Thyroid gland (tissue), 4 donors: ENCODE results near the gene STYXL1. TPM values are rescaled to one million over a fixed set of nuclear protein-coding genes. Genes with fewer than 3 reads are reported as not detected.
"Not testable (repeated sequence)": the region's sequence is repeated elsewhere in the genome, so short reads cannot be mapped to it uniquely, and the experiment has no call there.

Experiments used
- DNase-seq, 2 donors: peaks; one replicate each; pipeline ENCODE4 v3.0.0-alpha.2; 2019
- H3K27ac ChIP-seq, 3 donors: fragments of 200-600 bp; sonication (generic); 1 replicate in 2 of 3; 2 replicates in 1 of 3; pipeline ENCODE4 v1.5.1; 2016 to 2019; ENCODE audit warnings: mild to moderate bottlenecking in 1 of 3, moderate library complexity in 1 of 3
- H3K27me3 ChIP-seq: fragments of 200-600 bp; sonication (generic); one replicate; pipeline ENCODE4 v1.5.1; 2019
- H3K36me3 ChIP-seq, 2 donors: fragments of 200-600 bp; sonication (generic); one replicate each; pipeline ENCODE4 v1.5.1; 2016 to 2019
- H3K4me1 ChIP-seq, 2 donors: fragments of 200-600 bp; sonication (generic); one replicate each; pipeline ENCODE4 v1.5.1; 2017 to 2019
- H3K4me3 ChIP-seq, 3 donors: fragments of 200-600 bp; sonication (generic); replicated peaks in 1 of 3; 1 replicate in 2 of 3; 2 replicates in 1 of 3; pipeline ENCODE4 v1.5.1; 2016; ENCODE audit warnings: mild to moderate bottlenecking in 1 of 3
- H3K9me3 ChIP-seq: fragments of 200-600 bp; sonication (generic); one replicate; pipeline ENCODE4 v1.5.1; 2017
- POLR2A ChIP-seq, 2 donors: fragments of 450-650 bp; IDR thresholded peaks; one replicate each; pipeline ENCODE4 v1.6.1; 2017; ENCODE audit warnings: antibody characterized with exemption in 2 of 2, mild to moderate bottlenecking in 2 of 2, moderate library complexity in 1 of 2
- WGBS, 2 donors: methylation state at CpG; one replicate each; pipeline ENCODE4 v1.1.5; 2017; 5-methylcytosine and 5-hydroxymethylcytosine counted together
- intact Hi-C: fragments of 100-400 bp; cut with DNase I; formaldehyde crosslinking; loops from one replicate; pipeline ENCODE4 v1.15.1; 2023
- total RNA-seq, 4 donors: library from RNA; depleted of rRNA; stranded (reverse); fragments of >200 nt; gene quantifications; one replicate each; pipeline ENCODE4 v1.2.3, GENCODE V29; 2016
- TF ChIP-seq, protein P1 (sequence below), 6 experiments: fragments of 200-600 bp in 3 of 6; fragments of 450-650 bp in 3 of 6; sonication (generic) in 3 of 6; IDR thresholded peaks; one replicate each; pipeline ENCODE4 v1.5.1; 2016 to 2019; ENCODE audit warnings: antibody characterized with exemption in 6 of 6, mild to moderate bottlenecking in 2 of 6, inconsistent platforms in 1 of 6, moderate library complexity in 1 of 6

STYXL1 gene
- total RNA-seq, 4 donors from 2014 or later = 14.5 to 53.7 (median 29.1) TPM

DNA sequence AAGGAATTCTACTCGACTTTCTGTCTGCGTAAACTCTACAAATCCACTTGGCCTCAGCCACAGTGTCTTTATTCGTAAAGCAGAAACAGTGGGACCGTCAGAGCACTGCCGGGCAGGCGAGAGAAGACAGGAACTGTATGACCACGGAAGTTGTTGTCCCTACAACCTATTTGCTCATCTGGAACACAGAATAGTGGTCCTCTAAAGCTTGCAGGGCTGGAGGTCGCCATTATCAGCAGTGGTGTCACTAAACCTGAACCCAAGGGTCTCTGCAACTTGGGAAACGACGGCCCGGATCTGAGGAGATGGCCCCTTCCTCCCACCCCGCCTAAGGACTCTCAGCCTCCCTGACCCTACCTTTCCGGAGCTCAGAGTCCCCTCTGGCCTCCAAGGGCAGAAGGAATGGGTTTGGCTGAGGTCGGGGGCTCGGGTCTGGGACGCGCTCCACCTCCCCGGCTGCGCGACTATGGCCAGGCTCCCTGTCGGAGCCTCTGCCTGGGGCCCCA lies 442 bp downstream of the STYXL1 start:
- H3K36me3 ChIP-seq = no peaks in the 10 kb centered on the region
- H3K9me3 ChIP-seq = no peaks in the 10 kb centered on the region
- H3K4me1 ChIP-seq = peaks cover 6 to 19% of the 10 kb centered on the region in 2 donors
- H3K4me3 ChIP-seq = peak overlapping the region; percentile 51 to 97 (median 81)
- WGBS, 2 donors = 1% methylated on average over 11 to 19 of the region's 21 CpGs
- no peak for DNase-seq
- TF ChIP-seq POLR2A (IDR thresholded peaks at IDR 0.05) = no peak
- TF ChIP-seq, protein P1, sequence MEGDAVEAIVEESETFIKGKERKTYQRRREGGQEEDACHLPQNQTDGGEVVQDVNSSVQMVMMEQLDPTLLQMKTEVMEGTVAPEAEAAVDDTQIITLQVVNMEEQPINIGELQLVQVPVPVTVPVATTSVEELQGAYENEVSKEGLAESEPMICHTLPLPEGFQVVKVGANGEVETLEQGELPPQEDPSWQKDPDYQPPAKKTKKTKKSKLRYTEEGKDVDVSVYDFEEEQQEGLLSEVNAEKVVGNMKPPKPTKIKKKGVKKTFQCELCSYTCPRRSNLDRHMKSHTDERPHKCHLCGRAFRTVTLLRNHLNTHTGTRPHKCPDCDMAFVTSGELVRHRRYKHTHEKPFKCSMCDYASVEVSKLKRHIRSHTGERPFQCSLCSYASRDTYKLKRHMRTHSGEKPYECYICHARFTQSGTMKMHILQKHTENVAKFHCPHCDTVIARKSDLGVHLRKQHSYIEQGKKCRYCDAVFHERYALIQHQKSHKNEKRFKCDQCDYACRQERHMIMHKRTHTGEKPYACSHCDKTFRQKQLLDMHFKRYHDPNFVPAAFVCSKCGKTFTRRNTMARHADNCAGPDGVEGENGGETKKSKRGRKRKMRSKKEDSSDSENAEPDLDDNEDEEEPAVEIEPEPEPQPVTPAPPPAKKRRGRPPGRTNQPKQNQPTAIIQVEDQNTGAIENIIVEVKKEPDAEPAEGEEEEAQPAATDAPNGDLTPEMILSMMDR (IDR thresholded peaks at IDR 0.05) = no peak
- H3K27me3 ChIP-seq = no peaks in the 10 kb centered on the region
- H3K27ac ChIP-seq = peak overlapping the region; percentile 55 to 90 (median 80)
- intact Hi-C loops = no loop called here

DNA sequence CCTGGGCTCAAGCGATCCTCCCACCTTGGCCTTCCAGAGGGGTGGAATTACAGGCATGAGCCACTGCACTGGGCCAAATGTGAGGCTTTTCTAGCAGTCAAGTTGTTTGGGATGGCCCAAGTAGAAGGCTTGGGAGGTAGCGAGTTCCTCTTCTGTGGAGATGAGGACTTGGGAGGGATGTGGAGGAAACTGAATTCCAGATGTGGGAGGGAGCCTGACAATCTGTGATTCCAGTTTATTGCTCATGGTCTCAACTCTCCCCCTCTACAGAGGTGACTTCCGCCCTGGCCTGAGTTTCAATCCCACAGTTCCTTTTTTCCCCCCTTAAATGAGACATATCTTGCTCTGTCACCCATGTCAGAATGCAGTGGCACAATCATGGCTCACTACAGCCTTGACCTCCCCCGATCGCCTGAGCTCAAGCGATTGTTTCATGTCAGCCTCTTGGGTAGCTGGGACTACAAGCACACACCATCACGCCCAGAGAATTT lies 3.4 kb downstream of the STYXL1 start:
- Histone ChIP-seq H3K27ac (no peak overlapping the region), H3K4me3 (no peak overlapping the region), H3K9me3 (no peaks in the 10 kb centered on the region), H3K36me3 (no peaks in the 10 kb centered on the region), H3K27me3 (no peaks in the 10 kb centered on the region), H3K4me1 (peaks cover 6 to 11% of the 10 kb centered on the region in 2 donors)
- DNase-seq = no peak
- 90 to 98% methylated on average over 6 to 7 of the region's 7 CpGs for WGBS, 2 donors
- intact Hi-C loops = no loop called here
- no peak for TF ChIP-seq POLR2A (IDR thresholded peaks at IDR 0.05)
- TF ChIP-seq, protein P1 (IDR thresholded peaks at IDR 0.05) = no peak

DNA sequence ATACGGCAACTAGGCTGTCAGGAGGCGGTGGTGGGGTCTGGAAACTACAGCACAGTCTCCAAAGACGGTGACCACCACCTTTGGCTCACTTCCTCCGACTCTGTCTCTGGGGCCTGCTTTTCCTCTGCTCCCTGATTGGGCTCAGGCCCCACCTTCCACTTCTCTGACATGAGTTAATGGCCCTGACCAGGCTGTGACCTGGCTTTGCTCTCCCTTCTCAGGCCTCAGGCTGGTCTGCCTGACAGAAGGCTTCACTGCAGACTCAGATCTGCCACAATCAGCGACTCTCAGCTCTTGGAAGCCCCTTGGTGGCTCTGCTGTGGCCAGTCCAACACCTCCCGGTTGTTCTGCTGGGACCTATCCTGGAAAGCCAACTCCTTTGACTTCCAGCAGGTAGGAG lies 7.7 kb downstream of the STYXL1 start:
- H3K4me1 ChIP-seq = no peaks in the 10 kb centered on the region
- no peak overlapping the region for H3K27ac ChIP-seq
- WGBS, 2 donors = 90 to 91% methylated on average over 6 of the region's 6 CpGs
- intact Hi-C loops = no loop called here
- H3K36me3 ChIP-seq = no peaks in the 10 kb centered on the region
- no peak overlapping the region for H3K4me3 ChIP-seq
- H3K27me3 ChIP-seq = no peaks in the 10 kb centered on the region
- DNase-seq = no peak
- H3K9me3 ChIP-seq = no peaks in the 10 kb centered on the region
- TF ChIP-seq POLR2A (IDR thresholded peaks at IDR 0.05) = no peak
- TF ChIP-seq, protein P1 (IDR thresholded peaks at IDR 0.05) = no peak

DNA sequence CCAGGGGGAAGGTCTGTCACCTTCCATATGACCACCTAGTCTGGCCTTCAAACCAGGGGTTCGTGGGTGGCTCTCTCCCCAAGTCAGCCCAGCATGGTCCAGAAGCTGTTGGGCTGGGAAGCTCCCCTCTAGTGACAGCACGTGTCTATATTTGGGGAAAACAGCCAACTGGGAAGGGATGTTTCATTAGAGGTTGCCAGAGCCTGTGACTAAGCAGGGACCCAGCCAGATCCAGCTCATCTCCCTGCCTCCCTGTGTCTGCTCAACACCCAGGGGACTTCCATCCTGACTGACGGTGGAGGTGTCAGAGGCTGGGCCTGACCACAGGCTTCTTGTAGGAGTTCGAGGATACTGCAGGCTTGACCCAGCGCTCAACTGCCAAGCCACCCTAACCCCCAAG lies 10.5 kb downstream of the STYXL1 start:
- no peak overlapping the region for H3K27ac ChIP-seq
- H3K4me1 ChIP-seq = no peaks in the 10 kb centered on the region
- TF ChIP-seq, protein P1 (IDR thresholded peaks at IDR 0.05) = no peak
- TF ChIP-seq POLR2A (IDR thresholded peaks at IDR 0.05) = no peak
- no peaks in the 10 kb centered on the region for H3K36me3 ChIP-seq
- no peaks in the 10 kb centered on the region for H3K9me3 ChIP-seq
- intact Hi-C loops = no loop called here
- no peak overlapping the region for H3K4me3 ChIP-seq
- H3K27me3 ChIP-seq = no peaks in the 10 kb centered on the region
- no peak for DNase-seq
- 50 to 77% methylated on average over 1 to 5 of the region's 5 CpGs for WGBS, 2 donors

DNA sequence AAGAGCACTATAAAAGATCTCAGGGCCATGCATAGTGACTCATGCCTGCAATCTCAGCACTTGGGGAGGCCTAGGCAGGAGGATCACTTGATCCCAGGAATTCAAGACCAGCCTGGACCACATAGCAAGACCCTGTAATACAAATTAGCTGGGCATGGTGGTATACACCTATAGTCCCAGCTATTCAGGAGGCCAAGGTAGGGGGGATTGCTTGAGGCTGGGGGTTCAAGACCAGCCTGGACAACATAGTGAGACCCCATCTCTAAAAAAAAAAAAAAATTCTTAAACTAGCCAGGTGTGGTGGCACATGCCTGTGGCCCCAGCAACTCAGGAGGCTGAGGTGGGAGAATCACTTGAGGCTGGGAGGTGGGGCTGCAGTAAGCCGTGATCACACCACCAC lies 15.8 kb downstream of the STYXL1 start:
- no peak overlapping the region for H3K4me3 ChIP-seq
- H3K4me1 ChIP-seq = no peaks in the 10 kb centered on the region
- H3K9me3 ChIP-seq = no peaks in the 10 kb centered on the region
- 91 to 100% methylated on average over 1 of the region's 1 CpG for WGBS, 2 donors
- no peak for TF ChIP-seq POLR2A (IDR thresholded peaks at IDR 0.05)
- TF ChIP-seq, protein P1 (IDR thresholded peaks at IDR 0.05) = no peak
- H3K27ac ChIP-seq = no peak overlapping the region
- H3K36me3 ChIP-seq = peaks cover 0 to 3% of the 10 kb centered on the region in 2 donors
- intact Hi-C loops = no loop called here
- H3K27me3 ChIP-seq = no peaks in the 10 kb centered on the region
- no peak for DNase-seq

DNA sequence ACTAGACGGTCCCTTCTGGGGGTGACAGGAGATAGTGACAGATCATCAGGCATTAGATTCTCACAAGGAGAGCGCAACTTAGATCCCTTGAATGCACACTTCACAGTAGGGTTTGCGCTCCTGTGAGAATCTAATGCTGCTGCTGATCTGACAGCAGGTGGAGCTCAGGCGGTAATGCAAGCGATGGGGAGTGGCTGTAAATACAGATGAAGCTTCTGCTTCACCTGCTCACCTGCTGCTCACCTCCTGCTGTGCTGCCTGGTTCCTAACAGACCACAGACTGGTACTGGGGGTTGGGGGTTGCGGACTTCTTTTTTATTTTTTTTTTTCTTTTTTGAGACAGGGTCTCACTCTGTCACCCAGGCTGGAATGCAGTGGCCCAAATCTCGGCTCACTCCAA lies 18.1 kb downstream of the STYXL1 start:
- H3K36me3 ChIP-seq, intact Hi-C loops, H3K4me1 ChIP-seq, H3K4me3 ChIP-seq, DNase-seq, H3K9me3 ChIP-seq, H3K27ac ChIP-seq, H3K27me3 ChIP-seq: not testable (repeated sequence)
- WGBS, 2 donors = 87 to 95% methylated on average over 7 of the region's 7 CpGs
